HepG2 (cell line): ENCODE data around the gene SLC25A25.

ENCODE experiments used
- AKNA ChIP-seq: sonication (generic); formaldehyde crosslinking; IDR thresholded peaks from 2 replicates; pipeline ENCODE4 v1.4.0; 2020; ENCODE audit warnings: missing genetic modification reagents, borderline replicate concordance
- EZH2 ChIP-seq: conservative IDR thresholded peaks from 2 replicates; pipeline ENCODE4 v1.6.1; 2012; ENCODE audit warnings: mild to moderate bottlenecking, low read depth, low read length, moderate library complexity
- HDAC6 ChIP-seq: fragments of 200-600 bp; sonication (generic); IDR thresholded peaks from 2 replicates; pipeline ENCODE4 v1.7.0; 2017; ENCODE audit warnings: mild to moderate bottlenecking, antibody characterized with exemption, low read length, low read depth
- POLR2AphosphoS5 ChIP-seq: IDR thresholded peaks from 2 replicates; pipeline ENCODE4 v1.6.1; 2012; ENCODE audit warnings: low read depth, low read length
- RBFOX2 ChIP-seq: fragments of 200-400 bp; formaldehyde crosslinking; IDR thresholded peaks from 2 replicates; pipeline ENCODE4 v1.6.1; 2017; ENCODE audit warnings: low read depth, mild to moderate bottlenecking, low read length
- SMC3 ChIP-seq: IDR thresholded peaks from 2 replicates; pipeline ENCODE4 v1.6.1; 2011; ENCODE audit warnings: low read length, improper control_type of control experiment
- ZNF710 ChIP-seq: sonication (generic); formaldehyde crosslinking; IDR thresholded peaks from 2 replicates; pipeline ENCODE4 v1.5.0; 2020; ENCODE audit warnings: mild to moderate bottlenecking, missing genetic modification reagents, borderline replicate concordance

- no peak for TF ChIP-seq RBFOX2
- no peak for TF ChIP-seq HDAC6
- no peak for TF ChIP-seq AKNA
- TF ChIP-seq ZNF710 (CRISPR knock-in tag), result no peak
- no peak for TF ChIP-seq EZH2
- no peak for TF ChIP-seq SMC3
- TF ChIP-seq POLR2AphosphoS5, result no peak
Observed at GRCh38 chr9:128153947-128154695, 86.1 kb downstream of the SLC25A25 start.
